Measurements from ENCODE around the gene IFIT2. TPM values are rescaled to one million over a fixed set of nuclear protein-coding genes. Genes with fewer than 3 reads are reported as not detected.

Gene IFIT2
- total RNA-seq, 1 experiment from 2014 or later, result 0.58 TPM

- ChIA-PET POLR2A (interaction anchor here (0.6 to 4.9 kb wide), 14 partner anchors 8 to 112 kb away, joined by 3 to 66 read pairs (median 6); partner anchors contain the start of genes IFIT1, IFIT3 and IFIT5), CTCF (interaction anchor here (1.4 to 2.3 kb wide), 3 partner anchors 29 to 86 kb away, joined by 3 to 12 read pairs (median 7); no protein-coding TSS in a partner anchor)
- no peak for DNase-seq (ENCODE audit: unreplicated experiment)
- peaks cover 5% of the 10 kb centered on the region for H3K36me3 Mint-ChIP-seq (ENCODE audit: insufficient read depth, unreplicated experiment)
- no TSS peak for BruUV-seq (replicated peaks)
- peak overlapping the region; percentile 73 for H3K4me3 Mint-ChIP-seq (ENCODE audit: unreplicated experiment)
- intact Hi-C loops (cut with micrococcal nuclease), result loop anchor here (2.0 kb wide), 2 partner anchors 50 to 66 kb away; no protein-coding TSS in a partner anchor
- H3K4me1 Mint-ChIP-seq (ENCODE audit: insufficient read depth, unreplicated experiment), result peaks cover 15% of the 10 kb centered on the region
- H3K27ac Mint-ChIP-seq (ENCODE audit: low read depth, unreplicated experiment), result peak overlapping the region; percentile 90
- H3K9me3 Mint-ChIP-seq (ENCODE audit: unreplicated experiment), result no peaks in the 10 kb centered on the region
- TF ChIP-seq, protein P1, sequence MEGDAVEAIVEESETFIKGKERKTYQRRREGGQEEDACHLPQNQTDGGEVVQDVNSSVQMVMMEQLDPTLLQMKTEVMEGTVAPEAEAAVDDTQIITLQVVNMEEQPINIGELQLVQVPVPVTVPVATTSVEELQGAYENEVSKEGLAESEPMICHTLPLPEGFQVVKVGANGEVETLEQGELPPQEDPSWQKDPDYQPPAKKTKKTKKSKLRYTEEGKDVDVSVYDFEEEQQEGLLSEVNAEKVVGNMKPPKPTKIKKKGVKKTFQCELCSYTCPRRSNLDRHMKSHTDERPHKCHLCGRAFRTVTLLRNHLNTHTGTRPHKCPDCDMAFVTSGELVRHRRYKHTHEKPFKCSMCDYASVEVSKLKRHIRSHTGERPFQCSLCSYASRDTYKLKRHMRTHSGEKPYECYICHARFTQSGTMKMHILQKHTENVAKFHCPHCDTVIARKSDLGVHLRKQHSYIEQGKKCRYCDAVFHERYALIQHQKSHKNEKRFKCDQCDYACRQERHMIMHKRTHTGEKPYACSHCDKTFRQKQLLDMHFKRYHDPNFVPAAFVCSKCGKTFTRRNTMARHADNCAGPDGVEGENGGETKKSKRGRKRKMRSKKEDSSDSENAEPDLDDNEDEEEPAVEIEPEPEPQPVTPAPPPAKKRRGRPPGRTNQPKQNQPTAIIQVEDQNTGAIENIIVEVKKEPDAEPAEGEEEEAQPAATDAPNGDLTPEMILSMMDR (IDR thresholded peaks at IDR 0.05; ENCODE audit: unreplicated experiment), result no peak
- no peaks in the 10 kb centered on the region for H3K27me3 Mint-ChIP-seq (ENCODE audit: insufficient read depth, unreplicated experiment)
Observed at GRCh38 chr10:89303161-89303560, 1.3 kb downstream of the IFIT2 start.

DNA sequence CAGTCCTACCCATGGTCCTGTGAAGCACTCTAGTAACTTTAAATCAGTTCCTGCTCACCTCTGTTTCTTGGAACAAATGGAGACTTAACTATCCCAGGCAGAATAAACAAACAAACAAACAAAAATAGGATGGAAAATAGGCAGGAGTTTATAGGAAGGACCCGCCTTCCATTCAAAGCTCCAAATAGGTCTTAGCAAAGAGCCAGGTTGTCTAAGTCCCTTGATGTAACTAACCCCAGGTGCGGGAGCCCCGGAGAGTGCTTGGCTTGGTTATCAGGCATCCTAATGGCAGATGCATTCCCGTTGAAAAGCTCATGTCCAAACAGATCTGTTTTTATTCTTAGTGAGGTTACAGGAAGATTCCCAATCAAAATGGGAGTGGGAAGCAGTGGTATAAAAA, 2.2 kb downstream of the IFIT2 start:
- no peaks in the 10 kb centered on the region for H3K27me3 Mint-ChIP-seq (ENCODE audit: insufficient read depth, unreplicated experiment)
- POLR2A ChIA-PET, result interaction anchor here (1.3 to 4.0 kb wide), 4 partner anchors 9 to 110 kb away, joined by 4 to 42 read pairs (median 10); partner anchors contain the start of genes IFIT3 and IFIT5

DNA sequence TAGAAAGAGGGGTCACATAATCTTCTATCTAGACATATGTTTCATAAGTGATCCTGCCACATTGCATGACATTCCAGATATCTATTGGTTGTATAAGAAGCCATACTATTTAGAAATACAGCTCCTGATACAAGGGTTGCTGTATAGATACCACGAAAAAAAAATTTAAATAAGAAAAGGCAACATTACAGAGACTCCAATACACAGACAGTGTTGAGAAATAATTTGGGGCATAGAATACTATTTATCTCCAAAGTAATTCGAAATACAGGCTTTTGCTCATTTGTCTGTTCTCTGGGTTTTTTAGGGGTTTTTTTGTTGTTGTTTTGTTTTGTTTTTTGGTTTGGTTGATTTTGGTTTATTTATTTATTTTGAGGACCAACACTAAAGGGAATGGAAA, 2.6 kb downstream of the IFIT2 start:
- no peaks in the 10 kb centered on the region for H3K27me3 Mint-ChIP-seq (ENCODE audit: insufficient read depth, unreplicated experiment)
- BruUV-seq (replicated peaks), result no TSS peak
- no peak overlapping the region for H3K27ac Mint-ChIP-seq (ENCODE audit: low read depth, unreplicated experiment)
- intact Hi-C loops (cut with micrococcal nuclease), result no loop called here
- ChIA-PET POLR2A (interaction anchor here (1.2 to 4.0 kb wide), 3 partner anchors 9 to 110 kb away, joined by 4 to 42 read pairs (median 4); partner anchors contain the start of genes IFIT3 and IFIT5), CTCF (interaction anchor here (0.6 to 1.4 kb wide), 8 partner anchors 18 to 281 kb away, joined by 3 to 7 read pairs (median 3); no protein-coding TSS in a partner anchor)
- H3K4me3 Mint-ChIP-seq (ENCODE audit: unreplicated experiment), result no peak overlapping the region
- peaks cover 5% of the 10 kb centered on the region for H3K36me3 Mint-ChIP-seq (ENCODE audit: insufficient read depth, unreplicated experiment)
- TF ChIP-seq, protein P1 (IDR thresholded peaks at IDR 0.05; ENCODE audit: unreplicated experiment), result no peak
- DNase-seq (ENCODE audit: unreplicated experiment), result no peak
- no peaks in the 10 kb centered on the region for H3K9me3 Mint-ChIP-seq (ENCODE audit: unreplicated experiment)
- peaks cover 15% of the 10 kb centered on the region for H3K4me1 Mint-ChIP-seq (ENCODE audit: insufficient read depth, unreplicated experiment)

More for the DNA sequence above, 2.2 kb downstream of the IFIT2 start:
- H3K36me3 Mint-ChIP-seq (ENCODE audit: insufficient read depth, unreplicated experiment), result peaks cover 5% of the 10 kb centered on the region
- H3K9me3 Mint-ChIP-seq (ENCODE audit: unreplicated experiment), result no peaks in the 10 kb centered on the region
- CTCF ChIA-PET, result interaction anchor here (0.5 to 1.4 kb wide), 7 partner anchors 26 to 281 kb away, joined by 3 to 7 read pairs (median 3); no protein-coding TSS in a partner anchor
- peaks cover 15% of the 10 kb centered on the region for H3K4me1 Mint-ChIP-seq (ENCODE audit: insufficient read depth, unreplicated experiment)
- TF ChIP-seq, protein P1 (IDR thresholded peaks at IDR 0.05; ENCODE audit: unreplicated experiment), result no peak
- BruUV-seq (replicated peaks), result no TSS peak
- no peak overlapping the region for H3K4me3 Mint-ChIP-seq (ENCODE audit: unreplicated experiment)
- no peak overlapping the region for H3K27ac Mint-ChIP-seq (ENCODE audit: low read depth, unreplicated experiment)
- intact Hi-C loops (cut with micrococcal nuclease), result no loop called here
- DNase-seq (ENCODE audit: unreplicated experiment), result no peak

DNA sequence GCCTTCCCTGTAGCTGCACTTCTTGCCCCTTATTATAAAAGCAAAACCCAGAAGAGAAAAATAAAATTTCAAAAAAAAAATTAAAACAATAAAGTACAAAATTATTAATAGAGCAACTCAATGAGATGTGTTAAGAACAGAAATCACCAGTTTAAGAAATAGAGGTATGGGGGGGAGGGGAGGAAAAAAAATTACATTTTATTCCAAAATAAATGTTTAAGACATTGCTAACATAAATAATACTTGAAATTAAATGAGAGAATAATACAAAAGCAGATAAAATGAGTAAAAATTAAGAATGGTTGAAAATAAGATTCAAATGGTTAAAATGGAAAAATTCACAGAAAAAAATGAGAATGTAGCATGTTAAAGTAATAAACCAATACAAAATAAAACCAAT, 3.1 kb downstream of the IFIT2 start:
- POLR2A ChIA-PET, result interaction anchor here (0.6 to 4.0 kb wide), 5 partner anchors 10 to 315 kb away, joined by 3 to 42 read pairs (median 4); partner anchors contain the start of genes IFIT3 and IFIT5
- Mint-ChIP-seq H3K36me3 (ENCODE audit: insufficient read depth, unreplicated experiment) (peaks cover 5% of the 10 kb centered on the region), H3K4me1 (ENCODE audit: insufficient read depth, unreplicated experiment) (peaks cover 15% of the 10 kb centered on the region), H3K4me3 (ENCODE audit: unreplicated experiment) (no peak overlapping the region), H3K27ac (ENCODE audit: low read depth, unreplicated experiment) (no peak overlapping the region), H3K9me3 (ENCODE audit: unreplicated experiment) (no peaks in the 10 kb centered on the region), H3K27me3 (ENCODE audit: insufficient read depth, unreplicated experiment) (no peaks in the 10 kb centered on the region)
- no TSS peak for BruUV-seq (replicated peaks)
- intact Hi-C loops (cut with micrococcal nuclease), result no loop called here
- TF ChIP-seq, protein P1 (IDR thresholded peaks at IDR 0.05; ENCODE audit: unreplicated experiment), result no peak
- CTCF ChIA-PET, result interaction anchor here (0.6 to 1.0 kb wide), 4 partner anchors 18 to 91 kb away, joined by 3 read pairs; no protein-coding TSS in a partner anchor
- DNase-seq (ENCODE audit: unreplicated experiment), result no peak

Data from MCF 10A (cell line).